HFF-Myc (cell line): ENCODE measurements around the gene SLX1A.
A peak's percentile ranks its signal among the peaks of the same experiment; 100 is the strongest.
"Not testable (repeated sequence)": the region's sequence is repeated elsewhere in the genome, so short reads cannot be mapped to it uniquely, and the experiment has no call there.

Source experiments
- DNase-seq: peaks from one replicate; pipeline ENCODE4 v3.0.0-alpha.2; 2011; ENCODE audit warnings: low read depth; ENCODE audit errors: extremely low read depth
- H3K4me3 ChIP-seq: replicated peaks from 2 replicates; pipeline ENCODE4 v1.5.1; 2011; ENCODE audit warnings: low read depth, mild to moderate bottlenecking, control low read depth, low read length
- TF ChIP-seq, protein P1 (sequence below): IDR thresholded peaks from 2 replicates; pipeline ENCODE4 v1.5.1; 2012; ENCODE audit warnings: mild to moderate bottlenecking, low read depth, low read length, control low read depth; ENCODE audit errors: missing control alignments

The SLX1A gene

DNA sequence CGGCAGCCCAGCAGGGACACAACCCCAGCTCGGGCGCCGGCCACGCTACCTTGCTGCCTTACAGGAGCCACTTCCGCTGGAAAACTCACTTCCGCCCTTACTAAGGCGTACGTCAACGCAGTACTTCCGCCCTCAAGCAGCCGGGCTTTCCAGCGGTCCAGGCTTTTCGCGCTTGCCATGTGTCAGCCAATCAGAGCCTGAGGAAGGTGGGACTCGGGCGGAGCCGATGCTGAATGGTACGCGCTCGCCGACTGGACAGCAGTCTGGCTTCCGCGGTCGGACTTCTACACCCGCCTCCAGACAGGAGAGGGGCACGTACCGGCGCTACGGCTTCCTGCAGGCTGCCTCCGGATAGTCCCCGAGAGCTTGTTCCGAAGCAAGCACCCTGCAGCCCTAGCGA, at the start of gene SLX1A, which contains the start of gene BOLA2B:
SLX1A (plus strand) TSS at position 261 of the 400 bp plus-strand sequence. CDS start 210 bp downstream, outside the sequence.
BOLA2B (minus strand) TSS at position 52 of the 400 bp plus-strand sequence. CDS start 71 bp downstream, outside the sequence.
- H3K4me3 ChIP-seq, result peak within 1 kb of the TSS; percentile 39
- DNase-seq, result not testable (repeated sequence)

DNA sequence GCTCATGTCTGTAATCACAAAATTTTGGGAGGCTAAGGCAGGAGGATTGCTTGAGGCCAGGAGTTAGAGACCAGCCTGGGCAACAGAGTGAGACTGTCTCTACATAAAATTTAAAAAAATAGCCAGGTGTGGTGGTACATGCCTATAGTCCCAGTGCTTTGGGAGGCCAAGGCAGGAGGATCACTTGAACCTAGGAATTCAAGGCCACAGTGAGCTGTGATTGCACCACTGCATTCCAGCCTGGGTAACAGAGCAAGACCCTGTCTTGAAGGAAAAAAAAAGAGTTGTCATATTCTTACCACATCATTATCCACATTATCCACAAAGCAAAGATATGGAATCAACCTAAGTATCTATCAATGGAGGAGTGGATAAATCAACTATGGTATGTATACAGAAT, 49.7 kb upstream of the SLX1A start:
- no peak for DNase-seq
- TF ChIP-seq, protein P1, sequence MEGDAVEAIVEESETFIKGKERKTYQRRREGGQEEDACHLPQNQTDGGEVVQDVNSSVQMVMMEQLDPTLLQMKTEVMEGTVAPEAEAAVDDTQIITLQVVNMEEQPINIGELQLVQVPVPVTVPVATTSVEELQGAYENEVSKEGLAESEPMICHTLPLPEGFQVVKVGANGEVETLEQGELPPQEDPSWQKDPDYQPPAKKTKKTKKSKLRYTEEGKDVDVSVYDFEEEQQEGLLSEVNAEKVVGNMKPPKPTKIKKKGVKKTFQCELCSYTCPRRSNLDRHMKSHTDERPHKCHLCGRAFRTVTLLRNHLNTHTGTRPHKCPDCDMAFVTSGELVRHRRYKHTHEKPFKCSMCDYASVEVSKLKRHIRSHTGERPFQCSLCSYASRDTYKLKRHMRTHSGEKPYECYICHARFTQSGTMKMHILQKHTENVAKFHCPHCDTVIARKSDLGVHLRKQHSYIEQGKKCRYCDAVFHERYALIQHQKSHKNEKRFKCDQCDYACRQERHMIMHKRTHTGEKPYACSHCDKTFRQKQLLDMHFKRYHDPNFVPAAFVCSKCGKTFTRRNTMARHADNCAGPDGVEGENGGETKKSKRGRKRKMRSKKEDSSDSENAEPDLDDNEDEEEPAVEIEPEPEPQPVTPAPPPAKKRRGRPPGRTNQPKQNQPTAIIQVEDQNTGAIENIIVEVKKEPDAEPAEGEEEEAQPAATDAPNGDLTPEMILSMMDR, result no peak
- H3K4me3 ChIP-seq, result no peak overlapping the region

DNA sequence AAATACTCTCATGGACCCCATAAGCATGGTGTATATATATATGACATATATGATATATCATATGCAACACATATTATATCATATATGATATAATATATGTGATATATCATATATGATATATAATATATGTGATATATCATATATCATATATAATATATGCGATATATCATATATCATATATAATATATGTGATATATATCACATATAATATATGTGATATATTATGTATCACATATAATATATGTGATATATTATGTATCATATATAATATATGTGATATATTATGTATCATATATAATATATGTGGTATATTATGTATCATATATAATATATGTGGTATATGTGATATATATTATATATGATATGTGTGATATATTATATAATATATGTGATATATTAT, 48.8 kb upstream of the SLX1A start:
- H3K4me3 ChIP-seq, result no peak overlapping the region
- no peak for DNase-seq
- TF ChIP-seq, protein P1, result no peak

DNA sequence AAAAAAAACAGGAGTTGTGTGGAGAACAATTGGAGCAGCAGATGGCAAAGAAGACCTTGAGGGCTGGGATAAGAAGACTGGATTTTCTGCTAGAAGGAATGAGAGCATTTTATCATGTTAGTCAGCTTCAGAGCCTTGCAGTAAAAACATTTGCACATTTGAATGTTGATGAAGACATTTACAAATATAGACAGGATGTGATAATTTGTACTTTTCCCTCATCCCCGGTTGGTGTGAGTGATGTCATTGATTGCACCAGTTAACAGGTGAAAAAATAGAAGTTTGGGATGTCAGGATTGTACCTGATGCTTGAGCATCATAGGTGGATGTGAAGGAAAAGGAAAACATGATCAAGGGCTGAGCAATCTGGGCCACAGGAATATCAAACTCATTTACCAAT, 48.0 kb upstream of the SLX1A start:
- no peak overlapping the region for H3K4me3 ChIP-seq
- TF ChIP-seq, protein P1, result no peak
- no peak for DNase-seq

DNA sequence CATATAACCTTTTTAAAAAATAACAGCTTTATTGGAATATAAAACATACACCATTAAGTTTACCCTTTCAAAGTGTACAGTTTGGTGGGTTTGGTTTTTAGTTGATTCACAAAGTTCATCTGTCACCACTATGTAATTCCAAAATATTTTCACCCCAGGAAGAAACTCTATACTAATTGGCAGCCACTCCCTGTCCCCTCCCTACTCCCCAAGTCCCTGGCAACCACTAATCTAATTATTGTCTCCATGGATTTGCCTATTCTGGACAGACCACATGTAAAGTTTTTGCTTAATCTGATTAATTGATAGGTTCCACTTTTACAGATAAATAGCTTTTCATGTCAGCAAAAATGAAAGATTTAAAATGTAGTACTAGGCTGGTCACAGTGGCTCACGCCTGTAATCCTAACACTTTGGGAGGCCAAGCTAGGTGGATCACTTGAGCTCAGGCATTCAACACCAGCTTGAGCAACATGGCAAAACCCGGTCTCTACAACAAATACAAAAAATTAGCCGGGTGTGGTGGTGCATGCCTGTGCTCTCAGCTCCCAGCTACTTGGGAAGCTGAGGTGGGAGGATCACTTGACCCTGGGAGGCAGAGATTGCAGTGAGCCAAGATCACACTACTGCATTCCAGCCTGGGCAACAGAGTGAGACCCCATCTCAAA, 45.7 kb upstream of the SLX1A start:
- no peak overlapping the region for H3K4me3 ChIP-seq
- DNase-seq, result no peak
- TF ChIP-seq, protein P1, result no peak

DNA sequence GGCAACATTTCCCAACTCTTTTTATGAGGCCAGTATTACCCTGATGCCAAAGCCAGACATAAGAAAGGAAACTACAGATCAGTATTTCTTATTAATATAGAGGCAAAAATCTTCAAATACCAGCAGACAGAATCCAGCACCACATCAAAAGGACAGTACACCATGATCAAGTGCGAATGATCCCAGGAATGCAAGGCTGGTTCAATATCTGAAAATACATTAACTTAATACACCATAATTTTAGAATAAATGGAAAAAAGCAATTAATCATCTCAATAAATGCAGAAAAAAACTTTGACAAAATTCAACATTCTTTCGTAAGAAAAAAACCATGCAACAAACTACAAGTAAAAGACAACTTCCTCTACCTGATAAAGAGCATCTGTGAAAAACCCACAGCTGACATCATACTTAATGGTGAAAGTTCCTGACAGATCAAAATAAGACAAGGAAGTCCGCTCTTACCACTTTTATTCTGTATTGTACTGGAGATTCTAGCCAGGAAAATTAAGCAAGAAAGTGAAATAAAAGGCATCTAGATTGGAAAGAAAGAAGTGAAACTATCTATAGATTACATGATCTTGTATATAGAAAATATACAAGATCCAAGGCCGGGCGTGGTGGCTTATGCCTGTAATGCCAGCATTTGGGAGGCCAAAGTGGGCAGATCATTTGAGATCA, 44.3 kb upstream of the SLX1A start:
- TF ChIP-seq, protein P1, result no peak
- H3K4me3 ChIP-seq, result no peak overlapping the region
- DNase-seq, result no peak

DNA sequence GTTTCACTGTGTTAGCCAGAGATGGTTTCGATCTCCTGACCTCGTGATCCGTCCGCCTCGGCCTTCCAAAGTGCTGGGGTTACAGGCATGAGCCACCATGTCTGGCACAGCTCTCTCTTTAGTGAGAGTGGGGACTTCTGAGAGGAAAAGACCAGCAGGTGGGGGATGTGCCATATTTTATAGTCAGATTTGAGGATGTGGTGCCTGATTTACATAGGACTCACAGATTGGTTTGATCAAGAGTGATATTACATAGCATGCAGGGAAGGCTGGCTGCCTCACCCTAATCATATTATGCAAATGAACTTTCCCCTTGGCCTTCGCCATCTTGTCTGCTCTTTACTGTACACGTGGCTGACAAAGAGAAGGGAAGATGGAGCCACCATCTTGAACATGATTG, 42.6 kb upstream of the SLX1A start:
- TF ChIP-seq, protein P1, result no peak
- no peak for DNase-seq
- no peak overlapping the region for H3K4me3 ChIP-seq
